HepG2 (cell line): ENCODE measurements around the gene PRR15L. TPM values are rescaled to one million over a fixed set of nuclear protein-coding genes. Genes with fewer than 3 reads are reported as not detected.

Experiments
- ARNTL ChIP-seq: sonication (generic); formaldehyde crosslinking; IDR thresholded peaks from 2 replicates; pipeline ENCODE4 v1.4.0; 2020; ENCODE audit warnings: mild to moderate bottlenecking, missing genetic modification reagents
- CSRNP1 ChIP-seq: sonication (generic); formaldehyde crosslinking; IDR thresholded peaks from 2 replicates; pipeline ENCODE4 v1.8.1; 2023; ENCODE audit warnings: mild to moderate bottlenecking, missing genetic modification reagents
- ETV6 ChIP-seq: sonication (generic); formaldehyde crosslinking; conservative IDR thresholded peaks from 2 replicates; pipeline ENCODE4 v1.4.0; 2020; ENCODE audit warnings: missing genetic modification reagents
- HDAC1 ChIP-seq: sonication (generic); formaldehyde crosslinking; IDR thresholded peaks from 2 replicates; pipeline ENCODE4 v1.5.1; 2020; ENCODE audit warnings: mild to moderate bottlenecking, missing genetic modification reagents
- HHEX ChIP-seq: IDR thresholded peaks from 2 replicates; pipeline ENCODE4 v1.6.1; 2016; ENCODE audit warnings: control low read depth
- IRF2 ChIP-seq: IDR thresholded peaks from 2 replicates; pipeline ENCODE4 v1.6.1; 2018; ENCODE audit warnings: missing genetic modification reagents, missing compliant biosample characterization
- ISX ChIP-seq: sonication (generic); formaldehyde crosslinking; conservative IDR thresholded peaks from 2 replicates; pipeline ENCODE4 v1.5.0; 2020; ENCODE audit warnings: missing genetic modification reagents
- MIER3 ChIP-seq: IDR thresholded peaks from 2 replicates; pipeline ENCODE4 v1.6.1; 2016; ENCODE audit warnings: missing compliant biosample characterization, borderline replicate concordance
- MTA1 ChIP-seq: sonication (generic); formaldehyde crosslinking; IDR thresholded peaks from 2 replicates; pipeline ENCODE4 v1.4.0; 2020; ENCODE audit warnings: missing genetic modification reagents, mild to moderate bottlenecking, borderline replicate concordance
- NR1H2 ChIP-seq: sonication (generic); formaldehyde crosslinking; IDR thresholded peaks from 2 replicates; pipeline ENCODE4 v1.8.1; 2022; ENCODE audit warnings: low read depth, missing genetic modification reagents, borderline replicate concordance
- SALL1 ChIP-seq: sonication (generic); formaldehyde crosslinking; IDR thresholded peaks from 2 replicates; pipeline ENCODE4 v1.8.0; 2022; ENCODE audit warnings: mild to moderate bottlenecking, missing genetic modification reagents
- SIX4 ChIP-seq: sonication (generic); formaldehyde crosslinking; IDR thresholded peaks from 2 replicates; pipeline ENCODE4 v1.4.0; 2020; ENCODE audit warnings: missing genetic modification reagents
- SNAPC2 ChIP-seq: sonication (generic); formaldehyde crosslinking; IDR thresholded peaks from 2 replicates; pipeline ENCODE4 v1.8.1; 2022; ENCODE audit warnings: mild to moderate bottlenecking, missing genetic modification reagents
- SP2 ChIP-seq: sonication (generic); formaldehyde crosslinking; IDR thresholded peaks from 2 replicates; pipeline ENCODE4 v1.5.1; 2020; ENCODE audit warnings: mild to moderate bottlenecking, missing genetic modification reagents
- STAT6 ChIP-seq: sonication (generic); formaldehyde crosslinking; IDR thresholded peaks from 2 replicates; pipeline ENCODE4 v1.4.0; 2020; ENCODE audit warnings: missing genetic modification reagents, mild to moderate bottlenecking, borderline replicate concordance
- THRA ChIP-seq: sonication (generic); formaldehyde crosslinking; IDR thresholded peaks from 2 replicates; pipeline ENCODE4 v1.4.0; 2020; ENCODE audit warnings: missing genetic modification reagents, borderline replicate concordance
- WIZ ChIP-seq: sonication (generic); formaldehyde crosslinking; IDR thresholded peaks from 2 replicates; pipeline ENCODE4 v1.5.1; 2020; ENCODE audit warnings: mild to moderate bottlenecking, missing genetic modification reagents
- ZFP36 ChIP-seq: fragments of 150-350 bp; IDR thresholded peaks from 2 replicates; pipeline ENCODE4 v1.6.1; 2018; ENCODE audit warnings: borderline replicate concordance, low read length, low read depth; ENCODE audit not compliant: partially characterized antibody
- ZFYVE20 ChIP-seq: sonication (generic); formaldehyde crosslinking; IDR thresholded peaks from 2 replicates; pipeline ENCODE4 v1.8.0; 2023; ENCODE audit warnings: low read depth, mild to moderate bottlenecking, moderate library complexity, missing genetic modification reagents, borderline replicate concordance
- ZNF274 ChIP-seq: sonication (generic); formaldehyde crosslinking; IDR thresholded peaks from 2 replicates; pipeline ENCODE4 v1.5.1; 2020; ENCODE audit warnings: mild to moderate bottlenecking, missing genetic modification reagents
- ZNF451 ChIP-seq: sonication (generic); formaldehyde crosslinking; IDR thresholded peaks from 2 replicates; pipeline ENCODE4 v1.5.0; 2020; ENCODE audit warnings: mild to moderate bottlenecking, missing genetic modification reagents
- ZNF678 ChIP-seq: sonication (generic); formaldehyde crosslinking; IDR thresholded peaks from 2 replicates; pipeline ENCODE4 v1.4.0; 2020; ENCODE audit warnings: mild to moderate bottlenecking, missing genetic modification reagents
- ZNF761 ChIP-seq: sonication (generic); formaldehyde crosslinking; conservative IDR thresholded peaks from 2 replicates; pipeline ENCODE4 v1.4.0; 2020; ENCODE audit warnings: mild to moderate bottlenecking, missing genetic modification reagents
- ZNF768 ChIP-seq: sonication (generic); formaldehyde crosslinking; IDR thresholded peaks from 2 replicates; pipeline ENCODE4 v1.4.0; 2020; ENCODE audit warnings: missing genetic modification reagents
- polyA plus RNA-seq, 8 experiments: library from polyadenylated mRNA; depleted of rRNA in 3 of 8; stranded (reverse) in 7 of 8; unstranded in 1 of 8; fragments of >200 nt; fragmentation: Illumina TruSeq in 4 of 8; extraction: Trizol in 4 of 8; gene quantifications; 2 replicates each; pipeline versions ENCODE4 v1.2.1 to v1.2.3, GENCODE V29; 2011 to 2016; ENCODE audit warnings: low read depth in 4 of 8, missing spikeins in 1 of 8, mixed read lengths in 1 of 8; ENCODE audit not compliant: insufficient read depth in 1 of 8
- total RNA-seq, 5 experiments: library from RNA; depleted of rRNA; stranded (reverse); fragments of >200 nt; fragmentation: Illumina TruSeq; extraction: Trizol; gene quantifications; 2 replicates each; pipeline ENCODE4 v1.2.3, GENCODE V29; 2016; ENCODE audit warnings: low read depth in 1 of 5

Gene PRR15L
- total and polyA plus RNA-seq, 2 of the 13 experiments (the other 11 are each of a cell fraction or from before 2014, with no cell fraction given) = 0.44 to 2.0 TPM

GRCh38 chr17:47956791-47957590 is 692 bp downstream of the PRR15L start (continued):
- TF ChIP-seq ZNF451 (CRISPR knock-in tag) = no peak
- peak; percentile 11; the same call in 1 of the 2 replicates for TF ChIP-seq ZNF768 (CRISPR knock-in tag)
- no peak for TF ChIP-seq MIER3
- no peak for TF ChIP-seq ISX (CRISPR knock-in tag)
- TF ChIP-seq CSRNP1 (CRISPR knock-in tag) = peak; percentile 4; the same call in 1 of the 2 replicates
- no peak for TF ChIP-seq SIX4 (CRISPR knock-in tag)
- no peak for TF ChIP-seq ZNF274 (CRISPR knock-in tag)
- peak; percentile 44; the same call in 1 of the 2 replicates for TF ChIP-seq HDAC1 (CRISPR knock-in tag)
- no peak for TF ChIP-seq ZFP36
- TF ChIP-seq STAT6 (CRISPR knock-in tag) = no peak
- no peak for TF ChIP-seq ZNF761 (CRISPR knock-in tag)
- no peak for TF ChIP-seq NR1H2 (CRISPR knock-in tag)
- 0 out of 2 replicates have a peak, but pooled peaks have one; percentile 37 for TF ChIP-seq ETV6
- TF ChIP-seq ZFYVE20 (CRISPR knock-in tag) = no peak
- 0 out of 2 replicates have a peak, but pooled peaks have one; percentile 44 for TF ChIP-seq SNAPC2 (CRISPR knock-in tag)
- peak; percentile 80; the same call in 1 of the 2 replicates for TF ChIP-seq MTA1 (CRISPR knock-in tag)
- no peak for TF ChIP-seq THRA (CRISPR knock-in tag)
- 0 out of 2 replicates have a peak, but pooled peaks have one; percentile 11 for TF ChIP-seq WIZ (CRISPR knock-in tag)
- TF ChIP-seq IRF2 (CRISPR knock-in tag) = no peak
- TF ChIP-seq ZNF678 = no peak
- TF ChIP-seq ARNTL (CRISPR knock-in tag) = no peak
- no peak for TF ChIP-seq HHEX (CRISPR knock-in tag)
- no peak for TF ChIP-seq SP2 (CRISPR knock-in tag)
- TF ChIP-seq SALL1 (CRISPR knock-in tag) = 0 out of 2 replicates have a peak, but pooled peaks have one; percentile 40
